Mammary epithelial cell (primary cell): ENCODE measurements around the gene UVSSA.

Experiments
- EZH2 ChIP-seq: IDR thresholded peaks from 2 replicates; pipeline ENCODE4 v1.6.1; 2012; ENCODE audit warnings: low read length, inconsistent platforms, borderline replicate concordance
- TF ChIP-seq, protein P1 (sequence below), 2 donors: IDR thresholded peaks in 1 of 2; conservative IDR thresholded peaks in 1 of 2; 2 replicates each; pipeline ENCODE4 v1.5.1; 2011 to 2012; ENCODE audit warnings: inconsistent platforms in 2 of 2, low read length in 2 of 2, mild to moderate bottlenecking in 2 of 2, control low read depth in 1 of 2, low read depth in 1 of 2; ENCODE audit not compliant: insufficient read depth in 1 of 2; ENCODE audit errors: extremely low read depth in 1 of 2

DNA sequence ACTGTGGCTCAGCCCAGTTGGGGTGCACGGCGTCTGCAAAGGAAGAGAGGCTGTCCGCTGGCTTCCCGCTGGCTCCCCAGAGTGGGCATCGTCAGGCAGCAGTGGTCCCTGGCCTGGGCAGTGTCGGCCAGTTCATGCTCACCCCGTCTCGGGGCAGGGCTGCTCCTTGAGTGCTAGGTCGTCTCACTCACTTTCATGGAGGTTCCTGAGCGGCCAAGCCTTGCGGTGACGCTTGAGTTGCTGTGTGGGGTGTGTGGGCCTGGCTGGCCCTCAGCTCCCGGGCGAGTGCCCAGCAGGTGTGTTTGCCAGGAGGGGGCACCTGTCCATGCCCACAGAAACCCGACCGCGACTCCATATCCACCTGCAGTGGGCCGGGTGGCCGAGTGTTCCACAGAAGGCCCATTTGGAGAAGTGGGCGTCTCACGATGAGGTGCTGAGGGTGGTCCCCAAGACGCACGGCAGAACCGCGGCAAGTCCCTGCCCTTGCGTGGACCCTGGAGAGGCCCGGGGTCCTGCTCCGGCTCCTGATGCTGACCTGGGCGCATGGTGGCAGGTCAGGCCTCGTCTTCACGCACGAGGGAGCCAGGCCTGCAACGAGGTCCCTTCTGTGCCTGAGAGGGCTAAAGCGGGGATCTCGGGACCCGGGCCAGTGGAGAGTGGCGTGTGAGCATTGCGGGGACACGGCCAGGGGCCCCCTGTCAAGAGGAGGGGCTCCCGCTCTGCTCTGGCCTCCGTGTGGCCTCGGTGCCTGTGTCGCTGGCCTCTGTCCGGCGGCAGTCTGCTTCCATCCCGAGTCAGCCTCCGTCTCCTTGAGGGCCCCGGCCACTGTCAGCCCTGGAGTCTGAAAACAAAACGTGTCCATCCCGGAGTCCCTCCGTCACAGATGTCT lies 18.5 kb upstream of the UVSSA start:
- TF ChIP-seq, protein P1, sequence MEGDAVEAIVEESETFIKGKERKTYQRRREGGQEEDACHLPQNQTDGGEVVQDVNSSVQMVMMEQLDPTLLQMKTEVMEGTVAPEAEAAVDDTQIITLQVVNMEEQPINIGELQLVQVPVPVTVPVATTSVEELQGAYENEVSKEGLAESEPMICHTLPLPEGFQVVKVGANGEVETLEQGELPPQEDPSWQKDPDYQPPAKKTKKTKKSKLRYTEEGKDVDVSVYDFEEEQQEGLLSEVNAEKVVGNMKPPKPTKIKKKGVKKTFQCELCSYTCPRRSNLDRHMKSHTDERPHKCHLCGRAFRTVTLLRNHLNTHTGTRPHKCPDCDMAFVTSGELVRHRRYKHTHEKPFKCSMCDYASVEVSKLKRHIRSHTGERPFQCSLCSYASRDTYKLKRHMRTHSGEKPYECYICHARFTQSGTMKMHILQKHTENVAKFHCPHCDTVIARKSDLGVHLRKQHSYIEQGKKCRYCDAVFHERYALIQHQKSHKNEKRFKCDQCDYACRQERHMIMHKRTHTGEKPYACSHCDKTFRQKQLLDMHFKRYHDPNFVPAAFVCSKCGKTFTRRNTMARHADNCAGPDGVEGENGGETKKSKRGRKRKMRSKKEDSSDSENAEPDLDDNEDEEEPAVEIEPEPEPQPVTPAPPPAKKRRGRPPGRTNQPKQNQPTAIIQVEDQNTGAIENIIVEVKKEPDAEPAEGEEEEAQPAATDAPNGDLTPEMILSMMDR (conservative IDR thresholded peaks at IDR 0.05 in 1 of 2, IDR thresholded peaks at IDR 0.05 in 1 of 2; ENCODE audit: extremely low read depth in 1 of 2, insufficient read depth in 1 of 2, low read depth in 1 of 2, low read length in 2 of 2), result no peak
- TF ChIP-seq EZH2, result no peak
